ENCODE results near the gene YIPF6. TPM values are rescaled to one million over a fixed set of nuclear protein-coding genes. Genes with fewer than 3 reads are reported as not detected.

Gene YIPF6
- total RNA-seq, 1 experiment from 2014 or later: 43.3 TPM

DNA sequence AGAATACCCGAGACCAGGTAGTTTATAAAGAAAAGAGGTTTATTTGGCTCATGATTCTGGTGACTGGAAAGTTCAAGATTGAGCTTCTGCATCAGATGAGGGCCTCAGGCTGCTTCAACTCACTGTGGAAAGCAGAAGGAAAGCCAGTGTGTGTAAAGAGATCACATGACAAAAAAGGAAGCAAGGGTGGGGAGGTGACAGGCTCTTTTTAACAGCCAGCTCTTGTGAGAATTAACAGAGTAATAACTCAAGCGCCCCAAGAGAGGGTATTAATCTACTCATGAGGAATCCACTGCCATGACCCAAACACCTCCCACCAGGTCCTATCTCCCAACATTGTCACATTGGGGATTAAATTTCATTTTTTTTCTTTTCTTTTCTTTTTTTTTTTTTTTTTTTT is 6.3 kb upstream of the YIPF6 start:
- H3K9me3 ChIP-seq (ENCODE audit: control insufficient read depth in 1 of 2, insufficient read depth in 1 of 2, low read depth in 1 of 2, low read length in 2 of 2): no peaks in the 10 kb centered on the region
- RAD21 ChIA-PET (ENCODE audit: low non-redundant PET in 1 of 2, low total read pairs in 2 of 2, uncharacterized antibody in 2 of 2, unreplicated experiment in 2 of 2): no interaction called here
- intact Hi-C loops (cut with micrococcal nuclease): no loop called here
- BruUV-seq (replicated peaks): no TSS peak
- no peaks in the 10 kb centered on the region for H3K79me2 ChIP-seq (ENCODE audit: insufficient read depth, low read length)
- H4K20me1 ChIP-seq (ENCODE audit: insufficient read depth): no peaks in the 10 kb centered on the region
- H3K27me3 ChIP-seq (ENCODE audit: insufficient read depth, low read length): no peaks in the 10 kb centered on the region
- CTCF ChIA-PET: no interaction called here
- H3K9ac ChIP-seq (ENCODE audit: low read length): no peak overlapping the region
- H3K9me2 ChIP-seq (ENCODE audit: insufficient read depth): no peaks in the 10 kb centered on the region
- no peak for ATAC-seq
- TF ChIP-seq, protein P1, sequence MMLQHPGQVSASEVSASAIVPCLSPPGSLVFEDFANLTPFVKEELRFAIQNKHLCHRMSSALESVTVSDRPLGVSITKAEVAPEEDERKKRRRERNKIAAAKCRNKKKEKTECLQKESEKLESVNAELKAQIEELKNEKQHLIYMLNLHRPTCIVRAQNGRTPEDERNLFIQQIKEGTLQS (IDR thresholded peaks at IDR 0.05): no peak
- TF ChIP-seq POLR2AphosphoS5 (IDR thresholded peaks at IDR 0.05; ENCODE audit: low read depth, low read length) (no peak), YY1 (IDR thresholded peaks at IDR 0.05; ENCODE audit: extremely low read depth, insufficient replicate concordance, low read depth, low read length) (no peak), ELF1 (IDR thresholded peaks at IDR 0.05; ENCODE audit: borderline replicate concordance, low read depth) (no peak), ZFX (IDR thresholded peaks at IDR 0.05) (no peak), SIN3A (IDR thresholded peaks at IDR 0.05; ENCODE audit: low read depth) (no peak), SRF (IDR thresholded peaks at IDR 0.05; ENCODE audit: low read depth) (no peak), CEBPB (IDR thresholded peaks at IDR 0.05; ENCODE audit: low read depth) (no peak), EZH2 (IDR thresholded peaks at IDR 0.05) (no peak), TCF7L2 (IDR thresholded peaks at IDR 0.05; ENCODE audit: borderline replicate concordance, extremely low read depth, insufficient read depth, insufficient read length) (no peak), EGR1 (IDR thresholded peaks at IDR 0.05; ENCODE audit: low read depth) (no peak), POLR2A (IDR thresholded peaks at IDR 0.05; ENCODE audit: borderline replicate concordance, extremely low read depth, insufficient read depth, insufficient read length) (no peak), CBX3 (IDR thresholded peaks at IDR 0.05; ENCODE audit: low read depth) (no peak), EZH2phosphoT487 (IDR thresholded peaks at IDR 0.05; ENCODE audit: borderline replicate concordance) (no peak), FOSL1 (IDR thresholded peaks at IDR 0.05; ENCODE audit: low read depth) (no peak)
- TF ChIP-seq, protein P2, sequence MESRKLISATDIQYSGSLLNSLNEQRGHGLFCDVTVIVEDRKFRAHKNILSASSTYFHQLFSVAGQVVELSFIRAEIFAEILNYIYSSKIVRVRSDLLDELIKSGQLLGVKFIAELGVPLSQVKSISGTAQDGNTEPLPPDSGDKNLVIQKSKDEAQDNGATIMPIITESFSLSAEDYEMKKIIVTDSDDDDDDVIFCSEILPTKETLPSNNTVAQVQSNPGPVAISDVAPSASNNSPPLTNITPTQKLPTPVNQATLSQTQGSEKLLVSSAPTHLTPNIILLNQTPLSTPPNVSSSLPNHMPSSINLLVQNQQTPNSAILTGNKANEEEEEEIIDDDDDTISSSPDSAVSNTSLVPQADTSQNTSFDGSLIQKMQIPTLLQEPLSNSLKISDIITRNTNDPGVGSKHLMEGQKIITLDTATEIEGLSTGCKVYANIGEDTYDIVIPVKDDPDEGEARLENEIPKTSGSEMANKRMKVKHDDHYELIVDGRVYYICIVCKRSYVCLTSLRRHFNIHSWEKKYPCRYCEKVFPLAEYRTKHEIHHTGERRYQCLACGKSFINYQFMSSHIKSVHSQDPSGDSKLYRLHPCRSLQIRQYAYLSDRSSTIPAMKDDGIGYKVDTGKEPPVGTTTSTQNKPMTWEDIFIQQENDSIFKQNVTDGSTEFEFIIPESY (IDR thresholded peaks at IDR 0.05; ENCODE audit: extremely low read depth, insufficient replicate concordance, low read length): no peak
- TF ChIP-seq, protein P3, sequence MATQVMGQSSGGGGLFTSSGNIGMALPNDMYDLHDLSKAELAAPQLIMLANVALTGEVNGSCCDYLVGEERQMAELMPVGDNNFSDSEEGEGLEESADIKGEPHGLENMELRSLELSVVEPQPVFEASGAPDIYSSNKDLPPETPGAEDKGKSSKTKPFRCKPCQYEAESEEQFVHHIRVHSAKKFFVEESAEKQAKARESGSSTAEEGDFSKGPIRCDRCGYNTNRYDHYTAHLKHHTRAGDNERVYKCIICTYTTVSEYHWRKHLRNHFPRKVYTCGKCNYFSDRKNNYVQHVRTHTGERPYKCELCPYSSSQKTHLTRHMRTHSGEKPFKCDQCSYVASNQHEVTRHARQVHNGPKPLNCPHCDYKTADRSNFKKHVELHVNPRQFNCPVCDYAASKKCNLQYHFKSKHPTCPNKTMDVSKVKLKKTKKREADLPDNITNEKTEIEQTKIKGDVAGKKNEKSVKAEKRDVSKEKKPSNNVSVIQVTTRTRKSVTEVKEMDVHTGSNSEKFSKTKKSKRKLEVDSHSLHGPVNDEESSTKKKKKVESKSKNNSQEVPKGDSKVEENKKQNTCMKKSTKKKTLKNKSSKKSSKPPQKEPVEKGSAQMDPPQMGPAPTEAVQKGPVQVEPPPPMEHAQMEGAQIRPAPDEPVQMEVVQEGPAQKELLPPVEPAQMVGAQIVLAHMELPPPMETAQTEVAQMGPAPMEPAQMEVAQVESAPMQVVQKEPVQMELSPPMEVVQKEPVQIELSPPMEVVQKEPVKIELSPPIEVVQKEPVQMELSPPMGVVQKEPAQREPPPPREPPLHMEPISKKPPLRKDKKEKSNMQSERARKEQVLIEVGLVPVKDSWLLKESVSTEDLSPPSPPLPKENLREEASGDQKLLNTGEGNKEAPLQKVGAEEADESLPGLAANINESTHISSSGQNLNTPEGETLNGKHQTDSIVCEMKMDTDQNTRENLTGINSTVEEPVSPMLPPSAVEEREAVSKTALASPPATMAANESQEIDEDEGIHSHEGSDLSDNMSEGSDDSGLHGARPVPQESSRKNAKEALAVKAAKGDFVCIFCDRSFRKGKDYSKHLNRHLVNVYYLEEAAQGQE (IDR thresholded peaks at IDR 0.05; ENCODE audit: low read depth): no peak
- TF ChIP-seq, protein P4, sequence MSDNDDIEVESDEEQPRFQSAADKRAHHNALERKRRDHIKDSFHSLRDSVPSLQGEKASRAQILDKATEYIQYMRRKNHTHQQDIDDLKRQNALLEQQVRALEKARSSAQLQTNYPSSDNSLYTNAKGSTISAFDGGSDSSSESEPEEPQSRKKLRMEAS (IDR thresholded peaks at IDR 0.05): no peak
- TF ChIP-seq, protein P5, sequence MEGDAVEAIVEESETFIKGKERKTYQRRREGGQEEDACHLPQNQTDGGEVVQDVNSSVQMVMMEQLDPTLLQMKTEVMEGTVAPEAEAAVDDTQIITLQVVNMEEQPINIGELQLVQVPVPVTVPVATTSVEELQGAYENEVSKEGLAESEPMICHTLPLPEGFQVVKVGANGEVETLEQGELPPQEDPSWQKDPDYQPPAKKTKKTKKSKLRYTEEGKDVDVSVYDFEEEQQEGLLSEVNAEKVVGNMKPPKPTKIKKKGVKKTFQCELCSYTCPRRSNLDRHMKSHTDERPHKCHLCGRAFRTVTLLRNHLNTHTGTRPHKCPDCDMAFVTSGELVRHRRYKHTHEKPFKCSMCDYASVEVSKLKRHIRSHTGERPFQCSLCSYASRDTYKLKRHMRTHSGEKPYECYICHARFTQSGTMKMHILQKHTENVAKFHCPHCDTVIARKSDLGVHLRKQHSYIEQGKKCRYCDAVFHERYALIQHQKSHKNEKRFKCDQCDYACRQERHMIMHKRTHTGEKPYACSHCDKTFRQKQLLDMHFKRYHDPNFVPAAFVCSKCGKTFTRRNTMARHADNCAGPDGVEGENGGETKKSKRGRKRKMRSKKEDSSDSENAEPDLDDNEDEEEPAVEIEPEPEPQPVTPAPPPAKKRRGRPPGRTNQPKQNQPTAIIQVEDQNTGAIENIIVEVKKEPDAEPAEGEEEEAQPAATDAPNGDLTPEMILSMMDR (IDR thresholded peaks at IDR 0.05 in 2 of 3, conservative IDR thresholded peaks at IDR 0.05 in 1 of 3; ENCODE audit: borderline replicate concordance in 1 of 3, insufficient read depth in 1 of 3, low read depth in 2 of 3, low read length in 2 of 3): no peak
- DNase-seq (ENCODE audit: low read depth, low spot score): no peak
- H3K4me2 ChIP-seq (ENCODE audit: low read length): no peak overlapping the region
- H3K4me1 ChIP-seq (ENCODE audit: control insufficient read depth in 1 of 2, insufficient read depth in 2 of 2, low read length in 2 of 2): peaks cover 3 to 8% of the 10 kb centered on the region in 2 experiments; a peak in 3 of 4 replicates
- no peaks in the 10 kb centered on the region for H3K36me3 ChIP-seq (ENCODE audit: control insufficient read depth in 1 of 2, insufficient read depth in 2 of 2, low read length in 2 of 2)
- no peak overlapping the region for H3K27ac ChIP-seq (ENCODE audit: low read depth, low read length)
- H2AFZ ChIP-seq (ENCODE audit: low read depth, low read length, poor library complexity, severe bottlenecking): no peak overlapping the region
- no peak overlapping the region for H3K4me3 ChIP-seq (replicated peaks in 1 of 2; ENCODE audit: low read depth in 1 of 2, low read length in 2 of 2)
- POLR2A ChIA-PET: no interaction called here
